Keratinocyte (primary cell): Measurements from ENCODE around the gene CBX7.

ENCODE experiments used
- EZH2 ChIP-seq: IDR thresholded peaks from one replicate; pipeline ENCODE4 v1.6.1; 2012; ENCODE audit warnings: inconsistent platforms, mild to moderate bottlenecking, low read length, moderate library complexity
- TF ChIP-seq, protein P1 (sequence below), 3 experiments: IDR thresholded peaks in 1 of 3; conservative IDR thresholded peaks in 1 of 3; optimal IDR thresholded peaks in 1 of 3; 2 replicates in 2 of 3; 3 replicates in 1 of 3; pipeline versions ENCODE3 to v1.5.1; 2011; ENCODE audit warnings: low read length in 3 of 3, mild to moderate bottlenecking in 3 of 3, moderate library complexity in 2 of 3, control low read depth in 1 of 3, inconsistent platforms in 1 of 3; ENCODE audit not compliant: insufficient read depth in 2 of 3; ENCODE audit errors: extremely low read depth in 1 of 3

DNA sequence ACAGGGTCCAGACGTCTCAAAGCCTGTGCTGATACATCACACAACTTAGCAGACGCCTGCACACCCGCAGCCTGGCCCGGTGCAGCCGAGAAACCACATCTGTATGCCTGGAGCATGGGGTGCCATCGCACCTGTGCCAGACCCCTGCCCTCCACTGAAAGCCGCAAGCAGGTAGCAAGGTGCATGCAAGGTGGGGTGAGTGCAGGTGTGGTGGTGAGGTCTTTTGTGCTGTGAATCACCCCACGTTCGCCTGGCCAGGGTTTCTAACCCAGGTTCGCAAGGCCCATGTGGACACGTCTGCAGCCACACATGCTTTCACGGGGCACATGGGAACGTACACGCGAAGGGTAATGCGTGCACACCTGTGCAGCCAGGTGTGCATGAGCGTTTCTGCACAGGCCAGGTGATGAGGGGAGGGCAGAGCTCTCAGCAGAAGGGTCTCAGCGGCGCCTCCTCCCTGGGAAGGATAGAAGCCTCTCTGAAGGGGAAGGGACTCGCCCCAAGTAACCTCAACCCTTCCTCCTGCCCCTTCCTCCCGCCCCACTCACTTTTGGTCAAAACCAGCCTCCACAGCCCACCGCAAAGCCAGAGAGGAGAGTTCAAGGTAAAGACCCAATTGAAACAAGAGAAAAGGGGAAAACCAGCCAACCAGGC lies 19.5 kb downstream of the CBX7 start:
- TF ChIP-seq, protein P1, sequence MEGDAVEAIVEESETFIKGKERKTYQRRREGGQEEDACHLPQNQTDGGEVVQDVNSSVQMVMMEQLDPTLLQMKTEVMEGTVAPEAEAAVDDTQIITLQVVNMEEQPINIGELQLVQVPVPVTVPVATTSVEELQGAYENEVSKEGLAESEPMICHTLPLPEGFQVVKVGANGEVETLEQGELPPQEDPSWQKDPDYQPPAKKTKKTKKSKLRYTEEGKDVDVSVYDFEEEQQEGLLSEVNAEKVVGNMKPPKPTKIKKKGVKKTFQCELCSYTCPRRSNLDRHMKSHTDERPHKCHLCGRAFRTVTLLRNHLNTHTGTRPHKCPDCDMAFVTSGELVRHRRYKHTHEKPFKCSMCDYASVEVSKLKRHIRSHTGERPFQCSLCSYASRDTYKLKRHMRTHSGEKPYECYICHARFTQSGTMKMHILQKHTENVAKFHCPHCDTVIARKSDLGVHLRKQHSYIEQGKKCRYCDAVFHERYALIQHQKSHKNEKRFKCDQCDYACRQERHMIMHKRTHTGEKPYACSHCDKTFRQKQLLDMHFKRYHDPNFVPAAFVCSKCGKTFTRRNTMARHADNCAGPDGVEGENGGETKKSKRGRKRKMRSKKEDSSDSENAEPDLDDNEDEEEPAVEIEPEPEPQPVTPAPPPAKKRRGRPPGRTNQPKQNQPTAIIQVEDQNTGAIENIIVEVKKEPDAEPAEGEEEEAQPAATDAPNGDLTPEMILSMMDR (optimal IDR thresholded peaks at IDR 0.05 in 1 of 3, IDR thresholded peaks at IDR 0.05 in 1 of 3, conservative IDR thresholded peaks at IDR 0.05 in 1 of 3; ENCODE audit: extremely low read depth in 1 of 3, insufficient read depth in 2 of 3, low read length in 3 of 3): no peak
- TF ChIP-seq EZH2: no peak
